ENCODE measurements around the gene SLC25A1. TPM values are rescaled to one million over a fixed set of nuclear protein-coding genes. Genes with fewer than 3 reads are reported as not detected.

SLC25A1 gene
- total and polyA plus RNA-seq, 4 donors, result 36.3 to 95.8 (median 48.6) TPM

- peaks cover 0 to 2% (median 0%) of the 10 kb centered on the region in 5 donors for H3K4me1 ChIP-seq (ENCODE audit: control insufficient read depth in 5 of 5, insufficient read depth in 5 of 5, low read length in 5 of 5)
- no peak for DNase-seq
- H3K27me3 ChIP-seq (ENCODE audit: control insufficient read depth in 3 of 3, insufficient read depth in 3 of 3, low read length in 2 of 3), result no peaks in the 10 kb centered on the region
- H3K27ac ChIP-seq (ENCODE audit: low read depth in 1 of 2, low read length in 1 of 2), result no peak overlapping the region
- H3K4me3 ChIP-seq, result no peak overlapping the region
- peaks cover 2 to 21% (median 7%) of the 10 kb centered on the region in 4 donors for H3K36me3 ChIP-seq (ENCODE audit: control insufficient read depth in 4 of 4, insufficient read depth in 4 of 4, low read length in 4 of 4)
- WGBS, 2 donors, result 86 to 88% methylated on average over 3 of the region's 3 CpGs
- ATAC-seq (ENCODE audit: insufficient read depth, low FRiP score), result no peak
- H3K9me3 ChIP-seq (ENCODE audit: control insufficient read depth in 4 of 4, insufficient read depth in 3 of 4, low read length in 3 of 4), result peaks cover 0 to 2% (median 0%) of the 10 kb centered on the region in 4 donors
- no peak for TF ChIP-seq CTCF (IDR thresholded peaks at IDR 0.05; ENCODE audit: control extremely low read depth, extremely low read depth)
- no peak overlapping the region for H3K9ac ChIP-seq (ENCODE audit: insufficient read depth in 1 of 2, low read length in 2 of 2)
Observed at GRCh38 chr22:19225560-19225959, 47.0 kb upstream of the SLC25A1 start.

GRCh38 chr22:19224985-19225384, 46.4 kb upstream of the SLC25A1 start:
- no peak overlapping the region for H3K9ac ChIP-seq (ENCODE audit: insufficient read depth in 1 of 2, low read length in 2 of 2)
- no peak for ATAC-seq (ENCODE audit: insufficient read depth, low FRiP score)
- peaks cover 0 to 21% (median 7%) of the 10 kb centered on the region in 4 donors for H3K36me3 ChIP-seq (ENCODE audit: control insufficient read depth in 4 of 4, insufficient read depth in 4 of 4, low read length in 4 of 4)
- H3K4me1 ChIP-seq (ENCODE audit: control insufficient read depth in 5 of 5, insufficient read depth in 5 of 5, low read length in 5 of 5), result peaks cover 0 to 2% (median 0%) of the 10 kb centered on the region in 5 donors
- no peak for TF ChIP-seq CTCF (IDR thresholded peaks at IDR 0.05; ENCODE audit: control extremely low read depth, extremely low read depth)
- no peak for DNase-seq
- no peak overlapping the region for H3K27ac ChIP-seq (ENCODE audit: low read depth in 1 of 2, low read length in 1 of 2)
- no peaks in the 10 kb centered on the region for H3K27me3 ChIP-seq (ENCODE audit: control insufficient read depth in 3 of 3, insufficient read depth in 3 of 3, low read length in 2 of 3)
- WGBS, 2 donors, result 93 to 97% methylated on average over 7 of the region's 7 CpGs
- H3K9me3 ChIP-seq (ENCODE audit: control insufficient read depth in 4 of 4, insufficient read depth in 3 of 4, low read length in 3 of 4), result peaks cover 0 to 2% (median 0%) of the 10 kb centered on the region in 4 donors
- H3K4me3 ChIP-seq, result no peak overlapping the region

- peaks cover 0 to 2% (median 0%) of the 10 kb centered on the region in 4 donors for H3K9me3 ChIP-seq (ENCODE audit: control insufficient read depth in 4 of 4, insufficient read depth in 3 of 4, low read length in 3 of 4)
- no peak overlapping the region for H3K27ac ChIP-seq (ENCODE audit: low read depth in 1 of 2, low read length in 1 of 2)
- 91 to 93% methylated on average over 5 of the region's 5 CpGs for WGBS, 2 donors
Observed at GRCh38 chr22:19224557-19224956, 46.0 kb upstream of the SLC25A1 start.

More at GRCh38 chr22:19224557-19224956, 46.0 kb upstream of the SLC25A1 start:
- Histone ChIP-seq H3K27me3 (ENCODE audit: control insufficient read depth in 3 of 3, insufficient read depth in 3 of 3, low read length in 2 of 3) (no peaks in the 10 kb centered on the region), H3K9ac (ENCODE audit: insufficient read depth in 1 of 2, low read length in 2 of 2) (no peak overlapping the region), H3K4me3 (no peak overlapping the region), H3K4me1 (ENCODE audit: control insufficient read depth in 5 of 5, insufficient read depth in 5 of 5, low read length in 5 of 5) (peaks cover 0 to 2% (median 0%) of the 10 kb centered on the region in 5 donors), H3K36me3 (ENCODE audit: control insufficient read depth in 4 of 4, insufficient read depth in 4 of 4, low read length in 4 of 4) (peaks cover 0 to 23% (median 7%) of the 10 kb centered on the region in 4 donors)
- no peak for DNase-seq
- no peak for TF ChIP-seq CTCF (IDR thresholded peaks at IDR 0.05; ENCODE audit: control extremely low read depth, extremely low read depth)
- ATAC-seq (ENCODE audit: insufficient read depth, low FRiP score), result no peak

Measured in lung (tissue), 12 donors.